ENCODE data around the gene SH3D21.

SH3D21 gene

GRCh38 chr1:36309397-36309796, 3.2 kb downstream of the SH3D21 start:
- Histone ChIP-seq H2AFZ (ENCODE audit: insufficient read depth, low read length, poor library complexity) (no peak overlapping the region), H3K79me2 (ENCODE audit: control insufficient read depth, insufficient read depth, low read length, poor library complexity) (peaks cover 3% of the 10 kb centered on the region), H3K9me3 (ENCODE audit: insufficient read depth, low read depth, low read length) (peaks cover 2% of the 10 kb centered on the region), H4K12ac (ENCODE audit: low read depth, low read length) (no peak overlapping the region), H3K27me3 (ENCODE audit: insufficient read depth, low read length) (no peaks in the 10 kb centered on the region), H2BK5ac (ENCODE audit: low read depth, low read length, poor library complexity) (no peak overlapping the region), H3K23ac (ENCODE audit: low read length) (no peak overlapping the region), H3K9ac (ENCODE audit: low read length) (no peak overlapping the region), H3K14ac (ENCODE audit: low read length) (no peak overlapping the region), H3K27ac (ENCODE audit: low read depth, low read length) (no peak overlapping the region), H3K4me3 (ENCODE audit: low read depth, low read length) (no peak overlapping the region), H4K91ac (ENCODE audit: low read depth, low read length) (no peak overlapping the region), H2AK5ac (ENCODE audit: low read length) (no peak overlapping the region), H3K4me1 (ENCODE audit: control insufficient read depth in 1 of 2, insufficient read depth in 2 of 2, low read length in 2 of 2) (peaks cover 13 to 16% of the 10 kb centered on the region in 2 experiments), H3K4ac (ENCODE audit: low read depth, low read length) (no peak overlapping the region), H3K36me3 (ENCODE audit: control insufficient read depth in 1 of 2, insufficient read depth in 2 of 2, low read length in 2 of 2) (peaks cover 11 to 12% of the 10 kb centered on the region in 2 experiments), H3K18ac (ENCODE audit: low read length) (no peak overlapping the region), H3K79me1 (ENCODE audit: low read length) (peaks cover 5% of the 10 kb centered on the region), H4K8ac (ENCODE audit: low read depth, low read length) (no peak overlapping the region), H2BK120ac (ENCODE audit: insufficient read depth, low read length, poor library complexity) (no peak overlapping the region), H3K4me2 (ENCODE audit: low read length) (no peak overlapping the region), H2BK12ac (ENCODE audit: low read length) (no peak overlapping the region)
- no peak for DNase-seq
- WGBS (ENCODE audit: extremely low coverage, insufficient coverage, insufficient read length) = no CpG with 5 or more reads among the region's 7 CpGs

DNA sequence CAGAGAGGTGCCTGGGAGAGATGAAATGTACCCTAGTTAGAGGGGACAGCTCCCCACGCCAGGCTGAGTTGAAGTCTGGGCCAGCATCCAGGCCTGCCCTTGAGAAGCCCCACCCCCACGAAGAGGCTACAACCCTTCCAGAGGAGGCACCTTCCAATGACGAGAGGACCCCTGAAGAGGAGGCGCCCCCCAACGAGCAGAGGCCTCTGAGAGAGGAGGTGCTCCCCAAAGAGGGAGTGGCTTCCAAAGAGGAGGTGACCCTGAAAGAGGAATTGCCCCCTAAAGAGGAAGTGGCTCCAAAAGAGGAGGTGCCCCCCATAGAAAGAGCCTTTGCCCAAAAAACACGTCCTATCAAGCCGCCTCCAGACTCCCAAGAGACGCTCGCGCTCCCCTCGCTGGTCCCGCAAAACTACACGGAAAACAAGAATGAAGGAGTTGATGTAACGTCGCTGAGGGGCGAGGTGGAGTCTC, 14.2 kb downstream of the SH3D21 start:
- H2BK120ac ChIP-seq (ENCODE audit: insufficient read depth, low read length, poor library complexity) = no peak overlapping the region
- peak overlapping the region; percentile 47 for H3K18ac ChIP-seq (ENCODE audit: low read length)
- H2AFZ ChIP-seq (ENCODE audit: insufficient read depth, low read length, poor library complexity) = no peak overlapping the region
- no peak overlapping the region for H4K91ac ChIP-seq (ENCODE audit: low read depth, low read length)
- peak overlapping the region; percentile 80 for H3K4me2 ChIP-seq (ENCODE audit: low read length)
- H3K9me3 ChIP-seq (ENCODE audit: insufficient read depth, low read depth, low read length) = peaks cover 2% of the 10 kb centered on the region
- H3K27me3 ChIP-seq (ENCODE audit: insufficient read depth, low read length) = no peaks in the 10 kb centered on the region
- no peak overlapping the region for H3K9ac ChIP-seq (ENCODE audit: low read length)
- peak overlapping the region; percentile 62 for H3K4me3 ChIP-seq (ENCODE audit: low read depth, low read length)
- peaks cover 31 to 36% of the 10 kb centered on the region in 2 experiments for H3K4me1 ChIP-seq (ENCODE audit: control insufficient read depth in 1 of 2, insufficient read depth in 2 of 2, low read length in 2 of 2)
- H3K27ac ChIP-seq (ENCODE audit: low read depth, low read length) = peak overlapping the region; percentile 6
- H3K4ac ChIP-seq (ENCODE audit: low read depth, low read length) = no peak overlapping the region
- H3K14ac ChIP-seq (ENCODE audit: low read length) = peak overlapping the region; percentile 25
- peaks cover 8% of the 10 kb centered on the region for H3K79me2 ChIP-seq (ENCODE audit: control insufficient read depth, insufficient read depth, low read length, poor library complexity)
- DNase-seq = peak in 1 of 2 donors; percentile 10
- H3K79me1 ChIP-seq (ENCODE audit: low read length) = peaks cover 23% of the 10 kb centered on the region
- peak overlapping the region; percentile 39 for H4K8ac ChIP-seq (ENCODE audit: low read depth, low read length)
- no peak overlapping the region for H2BK5ac ChIP-seq (ENCODE audit: low read depth, low read length, poor library complexity)
- H4K12ac ChIP-seq (ENCODE audit: low read depth, low read length) = peak overlapping the region; percentile 22
- no peak overlapping the region for H2BK12ac ChIP-seq (ENCODE audit: low read length)
- no CpG with 5 or more reads among the region's 16 CpGs for WGBS (ENCODE audit: extremely low coverage, insufficient coverage, insufficient read length)
- no peak overlapping the region for H2AK5ac ChIP-seq (ENCODE audit: low read length)
- no peak overlapping the region for H3K23ac ChIP-seq (ENCODE audit: low read length)
- peaks cover 3 to 8% of the 10 kb centered on the region in 2 experiments for H3K36me3 ChIP-seq (ENCODE audit: control insufficient read depth in 1 of 2, insufficient read depth in 2 of 2, low read length in 2 of 2)

DNA sequence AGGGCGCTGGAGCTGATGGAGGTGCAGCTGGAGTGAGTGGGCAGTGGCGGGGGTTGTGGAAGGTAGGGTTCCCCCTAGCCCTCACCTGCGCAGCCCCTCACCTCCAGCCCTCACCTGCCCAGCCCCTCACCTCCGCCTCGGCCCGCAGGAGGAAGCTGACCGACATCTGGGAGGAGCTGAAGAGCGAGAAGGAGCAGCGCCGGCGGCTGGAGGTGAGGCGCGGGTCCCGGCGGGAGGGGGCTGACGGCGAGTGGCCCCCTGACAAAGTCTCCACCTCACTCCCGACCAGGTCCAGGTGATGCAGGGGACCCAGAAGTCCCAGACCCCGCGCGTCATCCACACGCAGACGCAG, 14.6 kb downstream of the SH3D21 start:
- H3K4ac ChIP-seq (ENCODE audit: low read depth, low read length) = no peak overlapping the region
- H3K79me2 ChIP-seq (ENCODE audit: control insufficient read depth, insufficient read depth, low read length, poor library complexity) = peaks cover 8% of the 10 kb centered on the region
- peak overlapping the region; percentile 62 for H3K4me3 ChIP-seq (ENCODE audit: low read depth, low read length)
- no peak overlapping the region for H2AK5ac ChIP-seq (ENCODE audit: low read length)
- H2BK5ac ChIP-seq (ENCODE audit: low read depth, low read length, poor library complexity) = no peak overlapping the region
- peak overlapping the region; percentile 25 for H3K14ac ChIP-seq (ENCODE audit: low read length)
- H4K91ac ChIP-seq (ENCODE audit: low read depth, low read length) = peak overlapping the region; percentile 21
- H3K36me3 ChIP-seq (ENCODE audit: control insufficient read depth in 1 of 2, insufficient read depth in 2 of 2, low read length in 2 of 2) = peaks cover 3 to 8% of the 10 kb centered on the region in 2 experiments
- H3K23ac ChIP-seq (ENCODE audit: low read length) = no peak overlapping the region
- WGBS (ENCODE audit: extremely low coverage, insufficient coverage, insufficient read length) = no CpG with 5 or more reads among the region's 23 CpGs
- peak overlapping the region; percentile 6 for H3K27ac ChIP-seq (ENCODE audit: low read depth, low read length)
- H4K12ac ChIP-seq (ENCODE audit: low read depth, low read length) = peak overlapping the region; percentile 22
- no peak overlapping the region for H2BK120ac ChIP-seq (ENCODE audit: insufficient read depth, low read length, poor library complexity)
- H2AFZ ChIP-seq (ENCODE audit: insufficient read depth, low read length, poor library complexity) = peak overlapping the region; percentile 40
- no peak for DNase-seq
- H3K79me1 ChIP-seq (ENCODE audit: low read length) = peaks cover 23% of the 10 kb centered on the region
- no peak overlapping the region for H2BK12ac ChIP-seq (ENCODE audit: low read length)
- peaks cover 31 to 36% of the 10 kb centered on the region in 2 experiments for H3K4me1 ChIP-seq (ENCODE audit: control insufficient read depth in 1 of 2, insufficient read depth in 2 of 2, low read length in 2 of 2)
- no peak overlapping the region for H3K9ac ChIP-seq (ENCODE audit: low read length)
- H4K8ac ChIP-seq (ENCODE audit: low read depth, low read length) = peak overlapping the region; percentile 39
- peak overlapping the region; percentile 80 for H3K4me2 ChIP-seq (ENCODE audit: low read length)
- peak overlapping the region; percentile 47 for H3K18ac ChIP-seq (ENCODE audit: low read length)
- H3K27me3 ChIP-seq (ENCODE audit: insufficient read depth, low read length) = no peaks in the 10 kb centered on the region
- peaks cover 2% of the 10 kb centered on the region for H3K9me3 ChIP-seq (ENCODE audit: insufficient read depth, low read depth, low read length)

GRCh38 chr1:36321119-36321951, 15.2 kb downstream of the SH3D21 start:
- peak; percentile 99 for DNase-seq
- peak overlapping the region; percentile 40 for H2AFZ ChIP-seq (ENCODE audit: insufficient read depth, low read length, poor library complexity)
- peak overlapping the region; percentile 27 for H2AK5ac ChIP-seq (ENCODE audit: low read length)
- H4K8ac ChIP-seq (ENCODE audit: low read depth, low read length) = peak overlapping the region; percentile 39
- H3K79me2 ChIP-seq (ENCODE audit: control insufficient read depth, insufficient read depth, low read length, poor library complexity) = peaks cover 8% of the 10 kb centered on the region
- peak overlapping the region; percentile 80 for H3K4me2 ChIP-seq (ENCODE audit: low read length)
- no peak overlapping the region for H3K23ac ChIP-seq (ENCODE audit: low read length)
- peak overlapping the region; percentile 47 for H3K18ac ChIP-seq (ENCODE audit: low read length)
- peaks cover 2% of the 10 kb centered on the region for H3K9me3 ChIP-seq (ENCODE audit: insufficient read depth, low read depth, low read length)
- H3K9ac ChIP-seq (ENCODE audit: low read length) = no peak overlapping the region
- peak overlapping the region; percentile 62 for H3K4me3 ChIP-seq (ENCODE audit: low read depth, low read length)
- H2BK12ac ChIP-seq (ENCODE audit: low read length) = no peak overlapping the region
- H4K12ac ChIP-seq (ENCODE audit: low read depth, low read length) = peak overlapping the region; percentile 22
- peaks cover 23% of the 10 kb centered on the region for H3K79me1 ChIP-seq (ENCODE audit: low read length)
- no peaks in the 10 kb centered on the region for H3K27me3 ChIP-seq (ENCODE audit: insufficient read depth, low read length)
- peak overlapping the region; percentile 31 for H2BK120ac ChIP-seq (ENCODE audit: insufficient read depth, low read length, poor library complexity)
- H2BK5ac ChIP-seq (ENCODE audit: low read depth, low read length, poor library complexity) = no peak overlapping the region
- no CpG with 5 or more reads among the region's 59 CpGs for WGBS (ENCODE audit: extremely low coverage, insufficient coverage, insufficient read length)
- no peak overlapping the region for H3K4ac ChIP-seq (ENCODE audit: low read depth, low read length)
- H3K27ac ChIP-seq (ENCODE audit: low read depth, low read length) = peak overlapping the region; percentile 42
- peaks cover 2 to 8% of the 10 kb centered on the region in 2 experiments for H3K36me3 ChIP-seq (ENCODE audit: control insufficient read depth in 1 of 2, insufficient read depth in 2 of 2, low read length in 2 of 2)
- peak overlapping the region; percentile 38 for H4K91ac ChIP-seq (ENCODE audit: low read depth, low read length)
- peaks cover 31 to 36% of the 10 kb centered on the region in 2 experiments for H3K4me1 ChIP-seq (ENCODE audit: control insufficient read depth in 1 of 2, insufficient read depth in 2 of 2, low read length in 2 of 2)
- H3K14ac ChIP-seq (ENCODE audit: low read length) = peak overlapping the region; percentile 25

Measured in trophoblast cell (in vitro differentiated cells and primary cell).